Astrocyte (in vitro differentiated cells and primary cell): ENCODE results near the gene PSMG3. TPM values are rescaled to one million over a fixed set of nuclear protein-coding genes. Genes with fewer than 3 reads are reported as not detected.

ENCODE experiments used
- DNase-seq: peaks from one replicate; pipeline ENCODE4 v3.0.0-alpha.2; 2010; ENCODE audit warnings: low read depth
- FAIRE-seq: peaks from 2 replicates; lab custom pipeline; 2011; peaks lifted over from hg19 to GRCh38; lab: Jason Lieb, UNC
- H2AFZ ChIP-seq: 2 replicates; pipeline ENCODE4 v1.6.0; 2012; ENCODE audit warnings: low read depth, low read length, inconsistent platforms
- H3K27ac ChIP-seq: 2 replicates; pipeline ENCODE4 v1.5.1; 2011; ENCODE audit warnings: low read depth, low read length, inconsistent platforms
- H3K27me3 ChIP-seq: 2 replicates; pipeline ENCODE4 v1.6.0; 2011; ENCODE audit warnings: low read length, inconsistent platforms; ENCODE audit not compliant: insufficient read depth
- H3K36me3 ChIP-seq: 2 replicates; pipeline ENCODE4 v1.5.1; 2011; ENCODE audit warnings: low read length, inconsistent platforms; ENCODE audit not compliant: insufficient read depth
- H3K4me1 ChIP-seq: 2 replicates; pipeline ENCODE4 v1.5.1; 2011; ENCODE audit warnings: low read length, inconsistent platforms; ENCODE audit not compliant: insufficient read depth
- H3K4me2 ChIP-seq: 2 replicates; pipeline ENCODE4 v1.6.0; 2012; ENCODE audit warnings: low read length, inconsistent platforms
- H3K4me3 ChIP-seq: 2 replicates; pipeline ENCODE4 v1.5.1; 2011; ENCODE audit warnings: low read depth, mild to moderate bottlenecking, low read length, inconsistent platforms; ENCODE audit not compliant: insufficient read depth
- H3K79me2 ChIP-seq: 2 replicates; pipeline ENCODE4 v1.6.0; 2012; ENCODE audit warnings: mild to moderate bottlenecking, low read length, inconsistent platforms; ENCODE audit not compliant: insufficient read depth
- H3K9ac ChIP-seq: 2 replicates; pipeline ENCODE4 v1.6.0; 2012; ENCODE audit warnings: mild to moderate bottlenecking, low read length, inconsistent platforms
- H3K9me3 ChIP-seq: 2 replicates; pipeline ENCODE4 v1.5.1; 2012; ENCODE audit warnings: low read depth, mild to moderate bottlenecking, low read length, inconsistent platforms; ENCODE audit not compliant: insufficient read depth
- H4K20me1 ChIP-seq: 2 replicates; pipeline ENCODE4 v1.6.0; 2012; ENCODE audit warnings: low read length, inconsistent platforms; ENCODE audit not compliant: insufficient read depth
- H3K27ac Mint-ChIP-seq: one replicate; pipeline ENCODE4 v1.8.0; 2021; ENCODE audit warnings: mild to moderate bottlenecking, mixed read lengths; ENCODE audit not compliant: unreplicated experiment
- H3K27me3 Mint-ChIP-seq: one replicate; pipeline ENCODE4 v1.8.0; 2021; ENCODE audit warnings: low read depth, mixed read lengths; ENCODE audit not compliant: unreplicated experiment
- H3K36me3 Mint-ChIP-seq: one replicate; pipeline ENCODE4 v1.8.0; 2021; ENCODE audit warnings: low read depth, mixed read lengths; ENCODE audit not compliant: unreplicated experiment
- H3K4me1 Mint-ChIP-seq: one replicate; pipeline ENCODE4 v1.8.0; 2021; ENCODE audit warnings: low read depth, mixed read lengths; ENCODE audit not compliant: unreplicated experiment
- H3K4me3 Mint-ChIP-seq: one replicate; pipeline ENCODE4 v1.8.0; 2021; ENCODE audit warnings: mild to moderate bottlenecking, moderate library complexity, mixed read lengths; ENCODE audit not compliant: unreplicated experiment
- H3K9me3 Mint-ChIP-seq: one replicate; pipeline ENCODE4 v1.8.0; 2021; ENCODE audit warnings: mild to moderate bottlenecking, mixed read lengths; ENCODE audit not compliant: unreplicated experiment
- EZH2 ChIP-seq: IDR thresholded peaks from 2 replicates; pipeline ENCODE4 v1.6.1; 2012; ENCODE audit warnings: mild to moderate bottlenecking, low read length, inconsistent platforms; ENCODE audit not compliant: insufficient read depth
- total RNA-seq: library from RNA; stranded (reverse); gene quantifications from 2 replicates; pipeline ENCODE4 v1.2.1, GENCODE V29; 2021
- TF ChIP-seq, protein P1 (sequence below): IDR thresholded peaks from 2 replicates; pipeline ENCODE4 v1.5.1; 2011; ENCODE audit warnings: low read depth, mild to moderate bottlenecking, inconsistent platforms, low read length, moderate library complexity; ENCODE audit not compliant: insufficient read depth

The PSMG3 gene
- total RNA-seq, 1 donor from 2014 or later: 30.3 TPM

DNA sequence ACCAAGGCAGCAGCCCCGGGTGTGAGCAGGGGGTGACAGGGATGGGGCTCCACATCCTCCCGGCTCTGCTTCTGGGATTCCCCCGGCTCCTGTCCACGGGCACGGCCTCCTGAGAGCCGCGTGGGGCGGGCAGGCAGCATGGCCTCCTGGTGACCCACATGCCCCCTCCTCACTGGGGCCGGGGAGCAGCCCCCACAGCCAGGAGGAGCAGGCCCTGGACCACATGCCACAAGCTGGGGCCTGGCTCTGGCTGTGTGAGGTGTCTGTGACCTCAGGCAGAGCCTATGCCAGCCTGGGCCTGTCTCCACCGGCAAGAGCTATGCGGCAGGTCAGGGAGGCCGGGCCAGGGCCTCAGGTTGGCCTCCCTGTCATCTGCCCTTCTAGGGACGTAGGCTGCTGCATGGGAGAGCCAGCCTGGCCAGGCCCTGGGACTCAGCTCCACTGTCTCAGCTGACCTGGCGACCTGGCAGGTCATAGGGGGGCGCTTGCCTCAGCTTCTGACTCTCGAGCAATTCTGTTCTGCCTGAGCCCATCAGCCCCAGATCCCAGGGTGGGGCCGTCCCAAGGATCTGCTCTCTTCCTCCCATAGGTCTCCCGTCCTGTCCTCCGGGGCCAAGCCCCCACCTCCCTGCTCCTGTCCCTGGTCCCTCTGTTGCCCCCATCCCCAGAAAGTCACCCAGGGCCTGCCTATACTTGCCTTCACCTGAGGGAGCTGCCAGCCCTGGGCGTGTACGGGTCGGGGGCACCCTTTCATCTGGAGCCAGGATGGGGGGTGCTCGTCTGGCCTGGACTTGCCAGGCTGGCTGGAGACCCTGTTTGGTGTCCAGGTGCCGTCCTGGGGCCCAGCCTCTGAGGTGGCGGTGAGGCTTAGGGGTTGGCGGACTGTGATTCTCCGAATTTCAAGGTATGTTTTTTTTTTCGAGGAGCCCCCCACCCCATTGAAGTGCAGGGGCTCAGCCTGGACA lies 9.9 kb downstream of the PSMG3 start:
- FAIRE-seq: no peak
- H3K4me3 ChIP-seq: no peak overlapping the region
- no peaks in the 10 kb centered on the region for H4K20me1 ChIP-seq
- no peak for TF ChIP-seq EZH2
- H3K4me3 Mint-ChIP-seq: no peak overlapping the region
- DNase-seq: no peak
- H3K27me3 Mint-ChIP-seq: no peaks in the 10 kb centered on the region
- H3K27me3 ChIP-seq: no peaks in the 10 kb centered on the region
- no peaks in the 10 kb centered on the region for H3K9me3 Mint-ChIP-seq
- no peaks in the 10 kb centered on the region for H3K36me3 ChIP-seq
- peaks cover 9% of the 10 kb centered on the region for H3K4me1 Mint-ChIP-seq
- H3K79me2 ChIP-seq: no peaks in the 10 kb centered on the region
- H3K9me3 ChIP-seq: no peaks in the 10 kb centered on the region
- no peak overlapping the region for H3K4me2 ChIP-seq
- H3K27ac Mint-ChIP-seq: no peak overlapping the region
- no peak overlapping the region for H3K27ac ChIP-seq
- no peak overlapping the region for H2AFZ ChIP-seq
- H3K9ac ChIP-seq: no peak overlapping the region
- peaks cover 14% of the 10 kb centered on the region for H3K4me1 ChIP-seq
- H3K36me3 Mint-ChIP-seq: no peaks in the 10 kb centered on the region

DNA sequence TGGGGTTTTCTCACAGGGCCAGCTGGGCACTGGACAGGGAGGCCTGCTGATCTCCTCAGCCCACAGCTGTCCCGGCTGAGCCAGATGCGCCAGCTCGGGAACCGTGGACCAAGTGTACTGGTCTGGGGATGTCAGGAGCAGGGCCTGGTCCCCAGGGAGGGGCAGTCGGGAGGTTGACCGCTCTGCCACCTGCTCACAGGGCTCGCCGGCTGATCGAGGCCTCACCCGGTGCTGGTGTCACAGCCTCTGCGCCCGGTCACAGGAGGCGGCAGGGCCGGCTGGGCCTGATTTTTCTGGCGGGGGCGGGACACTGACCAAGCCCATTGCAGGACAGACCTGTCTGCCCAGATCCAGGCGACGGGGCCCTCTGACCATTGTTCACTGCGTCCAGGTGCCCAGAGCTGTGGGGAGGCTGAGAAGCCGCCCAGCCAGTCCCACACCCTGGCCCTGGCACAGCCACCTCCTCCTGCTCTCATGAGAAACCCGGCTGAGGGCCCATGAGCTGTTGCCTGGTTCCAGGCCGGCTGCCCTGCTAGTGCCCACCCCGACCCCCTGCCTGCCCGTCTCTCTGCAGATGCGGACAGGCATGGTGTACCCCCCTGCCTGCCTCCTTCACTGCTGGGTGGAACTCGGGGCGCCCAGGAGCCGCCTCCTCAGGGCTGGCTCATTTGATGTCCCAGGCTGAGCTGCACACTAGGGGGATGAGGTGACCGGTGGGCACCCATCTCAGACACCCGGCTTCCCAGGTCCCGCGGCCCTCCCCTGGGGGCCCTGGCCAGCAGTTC lies 10.8 kb downstream of the PSMG3 start:
- Histone ChIP-seq H3K27me3 (no peaks in the 10 kb centered on the region), H3K36me3 (no peaks in the 10 kb centered on the region), H3K9ac (no peak overlapping the region), H3K27ac (no peak overlapping the region), H3K4me3 (no peak overlapping the region), H4K20me1 (no peaks in the 10 kb centered on the region), H3K4me1 (peaks cover 16% of the 10 kb centered on the region), H3K4me2 (no peak overlapping the region), H3K9me3 (no peaks in the 10 kb centered on the region), H3K79me2 (no peaks in the 10 kb centered on the region), H2AFZ (peak overlapping the region; percentile 6)
- no peaks in the 10 kb centered on the region for H3K36me3 Mint-ChIP-seq
- no peaks in the 10 kb centered on the region for H3K27me3 Mint-ChIP-seq
- FAIRE-seq (no peak), DNase-seq (no peak)
- H3K4me3 Mint-ChIP-seq: no peak overlapping the region
- no peaks in the 10 kb centered on the region for H3K9me3 Mint-ChIP-seq
- no peak overlapping the region for H3K27ac Mint-ChIP-seq
- peaks cover 12% of the 10 kb centered on the region for H3K4me1 Mint-ChIP-seq
- TF ChIP-seq EZH2: no peak
- TF ChIP-seq, protein P1, sequence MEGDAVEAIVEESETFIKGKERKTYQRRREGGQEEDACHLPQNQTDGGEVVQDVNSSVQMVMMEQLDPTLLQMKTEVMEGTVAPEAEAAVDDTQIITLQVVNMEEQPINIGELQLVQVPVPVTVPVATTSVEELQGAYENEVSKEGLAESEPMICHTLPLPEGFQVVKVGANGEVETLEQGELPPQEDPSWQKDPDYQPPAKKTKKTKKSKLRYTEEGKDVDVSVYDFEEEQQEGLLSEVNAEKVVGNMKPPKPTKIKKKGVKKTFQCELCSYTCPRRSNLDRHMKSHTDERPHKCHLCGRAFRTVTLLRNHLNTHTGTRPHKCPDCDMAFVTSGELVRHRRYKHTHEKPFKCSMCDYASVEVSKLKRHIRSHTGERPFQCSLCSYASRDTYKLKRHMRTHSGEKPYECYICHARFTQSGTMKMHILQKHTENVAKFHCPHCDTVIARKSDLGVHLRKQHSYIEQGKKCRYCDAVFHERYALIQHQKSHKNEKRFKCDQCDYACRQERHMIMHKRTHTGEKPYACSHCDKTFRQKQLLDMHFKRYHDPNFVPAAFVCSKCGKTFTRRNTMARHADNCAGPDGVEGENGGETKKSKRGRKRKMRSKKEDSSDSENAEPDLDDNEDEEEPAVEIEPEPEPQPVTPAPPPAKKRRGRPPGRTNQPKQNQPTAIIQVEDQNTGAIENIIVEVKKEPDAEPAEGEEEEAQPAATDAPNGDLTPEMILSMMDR: no peak

DNA sequence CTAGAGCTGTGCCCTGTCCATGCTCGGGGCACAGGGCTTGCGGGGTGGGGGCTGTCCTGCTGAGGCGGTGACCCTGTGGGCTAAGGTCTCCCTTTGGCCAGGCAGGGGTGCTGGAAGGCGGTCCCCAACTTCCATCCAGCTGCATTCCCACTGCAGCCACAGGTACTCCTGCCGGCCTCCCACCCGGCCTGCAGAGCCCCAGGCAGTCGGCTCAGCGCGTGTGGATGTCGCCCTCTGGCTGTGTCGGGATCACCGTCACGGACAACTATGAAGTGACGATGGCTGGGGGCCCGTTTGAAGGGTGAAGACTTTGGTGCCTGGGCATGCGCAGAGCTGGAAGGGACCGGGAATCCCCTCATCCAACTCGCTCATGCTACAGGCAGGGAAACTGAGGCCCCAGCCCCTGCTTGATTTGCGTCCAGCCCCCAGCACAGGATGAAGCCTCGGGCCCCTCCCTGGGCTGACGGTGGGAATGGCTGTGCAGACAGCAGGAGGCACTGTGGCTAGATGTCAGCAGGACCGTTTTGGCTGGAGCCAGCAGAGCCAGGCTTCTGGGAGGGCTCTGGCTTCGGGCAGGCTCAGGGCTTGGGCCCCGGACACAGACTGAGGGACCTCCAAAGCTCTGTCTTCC lies 11.5 kb downstream of the PSMG3 start:
- H3K36me3 Mint-ChIP-seq: no peaks in the 10 kb centered on the region
- H3K9me3 Mint-ChIP-seq: no peaks in the 10 kb centered on the region
- TF ChIP-seq, protein P1: peak; percentile 3
- no peak for TF ChIP-seq EZH2
- Histone ChIP-seq H3K27ac (no peak overlapping the region), H3K79me2 (no peaks in the 10 kb centered on the region), H3K9ac (no peak overlapping the region), H4K20me1 (no peaks in the 10 kb centered on the region), H3K4me1 (peaks cover 16% of the 10 kb centered on the region), H3K27me3 (no peaks in the 10 kb centered on the region), H2AFZ (peak overlapping the region; percentile 6), H3K4me3 (no peak overlapping the region), H3K36me3 (no peaks in the 10 kb centered on the region), H3K4me2 (no peak overlapping the region), H3K9me3 (no peaks in the 10 kb centered on the region)
- DNase-seq (no peak), FAIRE-seq (no peak)
- no peak overlapping the region for H3K4me3 Mint-ChIP-seq
- peaks cover 12% of the 10 kb centered on the region for H3K4me1 Mint-ChIP-seq
- no peaks in the 10 kb centered on the region for H3K27me3 Mint-ChIP-seq
- no peak overlapping the region for H3K27ac Mint-ChIP-seq
